Neural cell (in vitro differentiated cells): ENCODE data around the gene RNLS. TPM values are rescaled to one million over a fixed set of nuclear protein-coding genes. Genes with fewer than 3 reads are reported as not detected.

Experiments used
- H2AFZ ChIP-seq: fragments of 200-600, 300-800 bp; sonication (generic), shearing (Covaris generic); 2 replicates; pipeline ENCODE4 v1.6.0; 2014; ENCODE audit warnings: low read depth, mild to moderate bottlenecking, antibody characterized with exemption, low read length, moderate library complexity
- H3F3A ChIP-seq: fragments of 200-600 bp; shearing (Covaris generic); 2 replicates; pipeline ENCODE4 v1.6.1; 2016; ENCODE audit warnings: mild to moderate bottlenecking, moderate library complexity, mixed read lengths, antibody characterized with exemption, low read length; ENCODE audit not compliant: insufficient read depth, poor library complexity, severe bottlenecking
- H3K27ac ChIP-seq: fragments of 200-600, 300-800 bp; sonication (generic), shearing (Covaris generic); 2 replicates; pipeline ENCODE4 v1.5.1; 2014; ENCODE audit warnings: mild to moderate bottlenecking, low read length, moderate library complexity
- H3K27me3 ChIP-seq: fragments of 300-800, 200-600 bp; sonication (generic), shearing (Covaris generic); 2 replicates; pipeline ENCODE4 v1.6.0; 2014; ENCODE audit warnings: mild to moderate bottlenecking, low read depth, low read length, moderate library complexity; ENCODE audit not compliant: insufficient read depth
- H3K36me3 ChIP-seq: fragments of 300-800, 200-600 bp; sonication (generic), shearing (Covaris generic); 2 replicates; pipeline ENCODE4 v1.5.1; 2014; ENCODE audit warnings: mild to moderate bottlenecking, antibody characterized with exemption, low read length, moderate library complexity; ENCODE audit not compliant: insufficient read depth
- H3K4me2 ChIP-seq: fragments of 300-800, 200-600 bp; sonication (generic), shearing (Covaris generic); 2 replicates; pipeline ENCODE4 v1.6.0; 2014; ENCODE audit warnings: mild to moderate bottlenecking, low read length
- H3K4me3 ChIP-seq: fragments of 300-800, 200-600 bp; sonication (generic), shearing (Covaris generic); 2 replicates; pipeline ENCODE4 v1.5.1; 2014; ENCODE audit warnings: mild to moderate bottlenecking, low read length, moderate library complexity
- H3K79me2 ChIP-seq: fragments of 200-600 bp; shearing (Covaris generic); replicated peaks from 2 replicates; pipeline ENCODE4 v1.6.0; 2014; ENCODE audit warnings: mild to moderate bottlenecking, low read length, moderate library complexity; ENCODE audit not compliant: insufficient read depth
- H3K9ac ChIP-seq: fragments of 300-800, 200-600 bp; sonication (generic), shearing (Covaris generic); 2 replicates; pipeline ENCODE4 v1.6.1; 2016; ENCODE audit warnings: mild to moderate bottlenecking, low read length, mixed read lengths
- H3K9me2 ChIP-seq: fragments of 200-600 bp; shearing (Covaris generic); 2 replicates; pipeline ENCODE4 v1.6.1; 2016; ENCODE audit warnings: mild to moderate bottlenecking, low read length, mixed read lengths; ENCODE audit not compliant: insufficient read depth
- H3K9me3 ChIP-seq: fragments of 200-600, 300-800 bp; sonication (generic), shearing (Covaris generic); 2 replicates; pipeline ENCODE4 v1.6.1; 2016; ENCODE audit warnings: mild to moderate bottlenecking, mixed run types, low read length, moderate library complexity, mixed read lengths
- H4K20me1 ChIP-seq: fragments of 200-600 bp; shearing (Covaris generic); 2 replicates; pipeline ENCODE4 v1.6.1; 2016; ENCODE audit warnings: mild to moderate bottlenecking, mixed run types; ENCODE audit not compliant: insufficient read depth
- EP300 ChIP-seq: fragments of 450-650 bp; conservative IDR thresholded peaks from 2 replicates; pipeline ENCODE4 v1.6.1; 2014; ENCODE audit warnings: antibody characterized with exemption, mild to moderate bottlenecking, moderate library complexity; ENCODE audit not compliant: poor library complexity, severe bottlenecking
- EZH2 ChIP-seq: fragments of 200-600, 300-800 bp; shearing (Covaris generic), sonication (generic); IDR thresholded peaks from 2 replicates; pipeline ENCODE4 v1.6.1; 2014; ENCODE audit warnings: antibody characterized with exemption, low read length, borderline replicate concordance, mild to moderate bottlenecking; ENCODE audit not compliant: insufficient read depth, poor library complexity, severe bottlenecking
- MXI1 ChIP-seq: fragments of 450-650 bp; conservative IDR thresholded peaks from 2 replicates; pipeline ENCODE4 v1.6.1; 2014; ENCODE audit warnings: antibody characterized with exemption, mild to moderate bottlenecking; ENCODE audit not compliant: poor library complexity, severe bottlenecking
- POLR2AphosphoS5 ChIP-seq: IDR thresholded peaks from 2 replicates; pipeline ENCODE4 v1.6.1; 2012
- RAD21 ChIP-seq: fragments of 450-650 bp; conservative IDR thresholded peaks from 2 replicates; pipeline ENCODE4 v1.6.1; 2014; ENCODE audit warnings: antibody characterized with exemption, mild to moderate bottlenecking, moderate library complexity
- SMC3 ChIP-seq: fragments of 450-650 bp; conservative IDR thresholded peaks from 2 replicates; pipeline ENCODE4 v1.6.1; 2014; ENCODE audit warnings: antibody characterized with exemption, mild to moderate bottlenecking, moderate library complexity; ENCODE audit not compliant: poor library complexity
- TAF1 ChIP-seq: IDR thresholded peaks from 2 replicates; pipeline ENCODE4 v1.6.1; 2012; ENCODE audit warnings: low read depth
- polyA plus RNA-seq: library from polyadenylated mRNA; depleted of rRNA; stranded (reverse); fragments of >200 nt; gene quantifications from 2 replicates; pipeline ENCODE4 v1.2.3, GENCODE V29; 2014
- TF ChIP-seq, protein P1 (sequence below): IDR thresholded peaks from 2 replicates; pipeline ENCODE4 v1.6.1; 2012; ENCODE audit warnings: borderline replicate concordance
- TF ChIP-seq, protein P2 (sequence below): fragments of 450-650 bp; IDR thresholded peaks from 2 replicates; pipeline ENCODE4 v1.5.1; 2014; ENCODE audit warnings: antibody characterized with exemption, mild to moderate bottlenecking, moderate library complexity; ENCODE audit not compliant: poor library complexity, severe bottlenecking

RNLS gene
- polyA plus RNA-seq, 1 donor from 2014 or later: 0.20 TPM

DNA sequence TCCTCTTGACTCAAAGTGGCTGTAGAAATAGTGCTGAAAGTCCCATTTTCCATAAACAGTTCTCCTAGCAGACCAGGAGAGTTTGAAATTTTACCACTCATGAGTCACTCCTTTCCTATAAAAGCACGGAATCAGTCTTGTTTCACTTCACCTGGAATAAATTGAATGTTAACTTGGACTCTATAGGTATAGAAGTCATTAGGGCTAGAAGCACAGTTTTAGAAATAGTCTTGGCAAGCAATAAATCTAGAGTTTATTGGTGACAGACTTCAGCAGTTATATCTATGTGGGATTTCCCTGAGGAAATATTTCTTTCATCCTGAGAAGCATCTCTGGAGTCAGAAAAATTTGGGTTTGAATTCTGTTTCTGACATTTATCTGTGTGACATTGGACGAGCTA lies 212.4 kb downstream of the RNLS start:
- Histone ChIP-seq H3K4me2 (no peak overlapping the region), H3K4me3 (no peak overlapping the region)
- TF ChIP-seq TAF1: no peak
- no peak for TF ChIP-seq EP300
- no peak for TF ChIP-seq EZH2
- no peak for TF ChIP-seq POLR2AphosphoS5

DNA sequence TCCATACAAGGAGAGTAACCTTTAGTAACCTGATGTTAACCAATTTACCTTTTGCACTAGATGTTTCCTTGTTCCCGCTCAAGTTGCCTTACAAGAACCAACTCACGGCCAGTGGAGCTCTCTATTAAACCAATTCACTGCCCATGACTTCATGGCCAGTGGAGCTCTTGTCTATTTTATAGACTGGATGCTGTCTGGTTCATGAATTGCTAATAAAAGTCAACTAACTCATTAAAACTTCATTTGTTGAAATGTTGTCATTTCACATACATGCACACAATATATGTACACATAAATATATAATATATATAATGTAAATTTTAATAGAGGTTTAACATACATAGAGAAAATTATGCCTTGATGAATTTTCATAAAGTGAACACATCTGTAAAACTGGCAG lies 216.3 kb downstream of the RNLS start:
- Histone ChIP-seq H3K79me2 (no peaks in the 10 kb centered on the region), H3K9ac (no peak overlapping the region), H3K27ac (no peak overlapping the region), H3F3A (no peaks in the 10 kb centered on the region), H3K4me3 (no peak overlapping the region), H3K36me3 (no peaks in the 10 kb centered on the region), H2AFZ (no peak overlapping the region), H3K9me3 (peaks cover 5% of the 10 kb centered on the region), H3K4me2 (no peak overlapping the region), H4K20me1 (no peaks in the 10 kb centered on the region), H3K9me2 (no peaks in the 10 kb centered on the region), H3K27me3 (no peaks in the 10 kb centered on the region)
- no peak for TF ChIP-seq EP300
- no peak for TF ChIP-seq SMC3

More for the DNA sequence above, 212.4 kb downstream of the RNLS start:
- H4K20me1 ChIP-seq: no peaks in the 10 kb centered on the region
- H3K79me2 ChIP-seq: no peaks in the 10 kb centered on the region
- H3K36me3 ChIP-seq: no peaks in the 10 kb centered on the region
- no peaks in the 10 kb centered on the region for H3F3A ChIP-seq
- H3K9me2 ChIP-seq: no peaks in the 10 kb centered on the region
- H3K9ac ChIP-seq: no peak overlapping the region
- H3K27ac ChIP-seq: no peak overlapping the region
- H2AFZ ChIP-seq: no peak overlapping the region
- H3K9me3 ChIP-seq: peaks cover 5% of the 10 kb centered on the region
- no peaks in the 10 kb centered on the region for H3K27me3 ChIP-seq

DNA sequence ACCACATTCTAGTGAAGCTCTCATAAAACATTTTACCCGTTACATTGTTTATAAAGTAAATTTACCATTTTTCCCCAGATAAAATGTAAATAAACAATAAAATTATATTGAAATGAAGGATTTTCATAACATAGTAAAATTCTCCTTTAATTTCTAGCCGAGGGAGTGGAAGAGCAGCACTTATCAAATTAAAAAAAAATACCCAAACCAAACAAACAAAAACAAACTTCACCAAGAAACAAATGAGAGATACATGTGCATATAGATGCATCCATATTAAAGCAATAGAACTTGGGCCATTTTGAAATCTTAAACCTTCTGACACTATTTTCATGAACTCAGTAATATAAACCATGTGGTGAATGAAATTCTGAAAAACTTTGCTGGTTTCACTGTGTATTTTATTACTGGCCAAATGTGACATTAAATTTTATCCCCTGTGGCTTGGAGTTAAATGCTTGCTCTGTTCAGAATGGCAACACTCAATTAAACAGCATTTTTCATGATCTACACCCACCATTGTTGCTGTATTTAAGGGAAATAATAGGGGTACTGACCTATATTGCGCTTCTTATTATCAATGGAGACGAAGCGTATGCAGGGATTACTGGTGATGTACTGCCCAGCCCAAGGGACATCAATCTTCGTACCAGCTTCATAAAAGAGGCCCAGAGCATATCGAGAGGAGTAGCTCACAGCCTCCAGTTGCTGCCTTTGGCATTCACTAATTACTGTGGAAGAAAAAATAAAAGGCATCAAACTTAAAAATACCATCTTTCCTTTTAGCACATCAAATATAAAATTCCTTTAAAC lies 220.9 kb downstream of the RNLS start:
- no peak for TF ChIP-seq MXI1
- TF ChIP-seq, protein P1, sequence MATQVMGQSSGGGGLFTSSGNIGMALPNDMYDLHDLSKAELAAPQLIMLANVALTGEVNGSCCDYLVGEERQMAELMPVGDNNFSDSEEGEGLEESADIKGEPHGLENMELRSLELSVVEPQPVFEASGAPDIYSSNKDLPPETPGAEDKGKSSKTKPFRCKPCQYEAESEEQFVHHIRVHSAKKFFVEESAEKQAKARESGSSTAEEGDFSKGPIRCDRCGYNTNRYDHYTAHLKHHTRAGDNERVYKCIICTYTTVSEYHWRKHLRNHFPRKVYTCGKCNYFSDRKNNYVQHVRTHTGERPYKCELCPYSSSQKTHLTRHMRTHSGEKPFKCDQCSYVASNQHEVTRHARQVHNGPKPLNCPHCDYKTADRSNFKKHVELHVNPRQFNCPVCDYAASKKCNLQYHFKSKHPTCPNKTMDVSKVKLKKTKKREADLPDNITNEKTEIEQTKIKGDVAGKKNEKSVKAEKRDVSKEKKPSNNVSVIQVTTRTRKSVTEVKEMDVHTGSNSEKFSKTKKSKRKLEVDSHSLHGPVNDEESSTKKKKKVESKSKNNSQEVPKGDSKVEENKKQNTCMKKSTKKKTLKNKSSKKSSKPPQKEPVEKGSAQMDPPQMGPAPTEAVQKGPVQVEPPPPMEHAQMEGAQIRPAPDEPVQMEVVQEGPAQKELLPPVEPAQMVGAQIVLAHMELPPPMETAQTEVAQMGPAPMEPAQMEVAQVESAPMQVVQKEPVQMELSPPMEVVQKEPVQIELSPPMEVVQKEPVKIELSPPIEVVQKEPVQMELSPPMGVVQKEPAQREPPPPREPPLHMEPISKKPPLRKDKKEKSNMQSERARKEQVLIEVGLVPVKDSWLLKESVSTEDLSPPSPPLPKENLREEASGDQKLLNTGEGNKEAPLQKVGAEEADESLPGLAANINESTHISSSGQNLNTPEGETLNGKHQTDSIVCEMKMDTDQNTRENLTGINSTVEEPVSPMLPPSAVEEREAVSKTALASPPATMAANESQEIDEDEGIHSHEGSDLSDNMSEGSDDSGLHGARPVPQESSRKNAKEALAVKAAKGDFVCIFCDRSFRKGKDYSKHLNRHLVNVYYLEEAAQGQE: no peak
- TF ChIP-seq POLR2AphosphoS5: no peak
- TF ChIP-seq TAF1: no peak
- no peak for TF ChIP-seq EZH2
- TF ChIP-seq RAD21: no peak
- no peak for TF ChIP-seq SMC3
- TF ChIP-seq EP300: no peak
- TF ChIP-seq, protein P2, sequence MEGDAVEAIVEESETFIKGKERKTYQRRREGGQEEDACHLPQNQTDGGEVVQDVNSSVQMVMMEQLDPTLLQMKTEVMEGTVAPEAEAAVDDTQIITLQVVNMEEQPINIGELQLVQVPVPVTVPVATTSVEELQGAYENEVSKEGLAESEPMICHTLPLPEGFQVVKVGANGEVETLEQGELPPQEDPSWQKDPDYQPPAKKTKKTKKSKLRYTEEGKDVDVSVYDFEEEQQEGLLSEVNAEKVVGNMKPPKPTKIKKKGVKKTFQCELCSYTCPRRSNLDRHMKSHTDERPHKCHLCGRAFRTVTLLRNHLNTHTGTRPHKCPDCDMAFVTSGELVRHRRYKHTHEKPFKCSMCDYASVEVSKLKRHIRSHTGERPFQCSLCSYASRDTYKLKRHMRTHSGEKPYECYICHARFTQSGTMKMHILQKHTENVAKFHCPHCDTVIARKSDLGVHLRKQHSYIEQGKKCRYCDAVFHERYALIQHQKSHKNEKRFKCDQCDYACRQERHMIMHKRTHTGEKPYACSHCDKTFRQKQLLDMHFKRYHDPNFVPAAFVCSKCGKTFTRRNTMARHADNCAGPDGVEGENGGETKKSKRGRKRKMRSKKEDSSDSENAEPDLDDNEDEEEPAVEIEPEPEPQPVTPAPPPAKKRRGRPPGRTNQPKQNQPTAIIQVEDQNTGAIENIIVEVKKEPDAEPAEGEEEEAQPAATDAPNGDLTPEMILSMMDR: no peak
- no peaks in the 10 kb centered on the region for H3K36me3 ChIP-seq
- no peaks in the 10 kb centered on the region for H3K9me2 ChIP-seq
- H2AFZ ChIP-seq: no peak overlapping the region
- no peak overlapping the region for H3K4me2 ChIP-seq
- H3K9ac ChIP-seq: no peak overlapping the region
- H3K79me2 ChIP-seq: no peaks in the 10 kb centered on the region
- peaks cover under 1% of the 10 kb centered on the region for H3K9me3 ChIP-seq
- H3K27me3 ChIP-seq: no peaks in the 10 kb centered on the region
- no peak overlapping the region for H3K27ac ChIP-seq
- no peaks in the 10 kb centered on the region for H3F3A ChIP-seq
- H3K4me3 ChIP-seq: no peak overlapping the region
- no peaks in the 10 kb centered on the region for H4K20me1 ChIP-seq
